ENCODE results near the gene PTPRE.

GRCh38 chr10:127880557-127880956 lies 26.3 kb upstream of the PTPRE start:
- TF ChIP-seq, protein P1, sequence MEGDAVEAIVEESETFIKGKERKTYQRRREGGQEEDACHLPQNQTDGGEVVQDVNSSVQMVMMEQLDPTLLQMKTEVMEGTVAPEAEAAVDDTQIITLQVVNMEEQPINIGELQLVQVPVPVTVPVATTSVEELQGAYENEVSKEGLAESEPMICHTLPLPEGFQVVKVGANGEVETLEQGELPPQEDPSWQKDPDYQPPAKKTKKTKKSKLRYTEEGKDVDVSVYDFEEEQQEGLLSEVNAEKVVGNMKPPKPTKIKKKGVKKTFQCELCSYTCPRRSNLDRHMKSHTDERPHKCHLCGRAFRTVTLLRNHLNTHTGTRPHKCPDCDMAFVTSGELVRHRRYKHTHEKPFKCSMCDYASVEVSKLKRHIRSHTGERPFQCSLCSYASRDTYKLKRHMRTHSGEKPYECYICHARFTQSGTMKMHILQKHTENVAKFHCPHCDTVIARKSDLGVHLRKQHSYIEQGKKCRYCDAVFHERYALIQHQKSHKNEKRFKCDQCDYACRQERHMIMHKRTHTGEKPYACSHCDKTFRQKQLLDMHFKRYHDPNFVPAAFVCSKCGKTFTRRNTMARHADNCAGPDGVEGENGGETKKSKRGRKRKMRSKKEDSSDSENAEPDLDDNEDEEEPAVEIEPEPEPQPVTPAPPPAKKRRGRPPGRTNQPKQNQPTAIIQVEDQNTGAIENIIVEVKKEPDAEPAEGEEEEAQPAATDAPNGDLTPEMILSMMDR (IDR thresholded peaks at IDR 0.05; ENCODE audit: low read depth, low read length, poor library complexity, severe bottlenecking) = no peak
- no peak for TF ChIP-seq EZH2phosphoT487 (IDR thresholded peaks at IDR 0.05; ENCODE audit: borderline replicate concordance, low read length)
